ENCODE measurements around the gene KHDRBS2.

Gene KHDRBS2

DNA sequence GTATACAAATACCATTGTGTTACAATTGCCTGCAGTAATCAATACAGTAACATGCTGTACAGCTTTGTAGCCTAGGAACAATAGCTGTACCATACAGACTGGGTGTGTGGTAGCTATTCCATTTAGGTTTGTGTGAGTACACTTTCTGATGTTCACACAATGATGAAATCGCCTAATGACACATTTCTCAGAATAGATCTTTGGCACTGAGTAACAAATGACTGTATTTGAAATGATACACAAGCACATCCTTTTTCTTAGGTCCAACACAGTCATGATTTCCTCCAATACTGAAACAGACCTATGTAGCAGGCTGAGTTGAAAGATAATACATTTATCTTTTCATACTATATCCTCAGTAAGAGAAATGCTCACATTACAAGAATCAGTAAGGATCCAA is 13.9 kb downstream of the KHDRBS2 start:
- TF ChIP-seq, protein P1, sequence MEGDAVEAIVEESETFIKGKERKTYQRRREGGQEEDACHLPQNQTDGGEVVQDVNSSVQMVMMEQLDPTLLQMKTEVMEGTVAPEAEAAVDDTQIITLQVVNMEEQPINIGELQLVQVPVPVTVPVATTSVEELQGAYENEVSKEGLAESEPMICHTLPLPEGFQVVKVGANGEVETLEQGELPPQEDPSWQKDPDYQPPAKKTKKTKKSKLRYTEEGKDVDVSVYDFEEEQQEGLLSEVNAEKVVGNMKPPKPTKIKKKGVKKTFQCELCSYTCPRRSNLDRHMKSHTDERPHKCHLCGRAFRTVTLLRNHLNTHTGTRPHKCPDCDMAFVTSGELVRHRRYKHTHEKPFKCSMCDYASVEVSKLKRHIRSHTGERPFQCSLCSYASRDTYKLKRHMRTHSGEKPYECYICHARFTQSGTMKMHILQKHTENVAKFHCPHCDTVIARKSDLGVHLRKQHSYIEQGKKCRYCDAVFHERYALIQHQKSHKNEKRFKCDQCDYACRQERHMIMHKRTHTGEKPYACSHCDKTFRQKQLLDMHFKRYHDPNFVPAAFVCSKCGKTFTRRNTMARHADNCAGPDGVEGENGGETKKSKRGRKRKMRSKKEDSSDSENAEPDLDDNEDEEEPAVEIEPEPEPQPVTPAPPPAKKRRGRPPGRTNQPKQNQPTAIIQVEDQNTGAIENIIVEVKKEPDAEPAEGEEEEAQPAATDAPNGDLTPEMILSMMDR (IDR thresholded peaks at IDR 0.05; ENCODE audit: insufficient read depth, low read depth, low read length, missing control alignments), result no peak
- H3K4me3 ChIP-seq (ENCODE audit: low read depth, low read length), result no peak overlapping the region

DNA sequence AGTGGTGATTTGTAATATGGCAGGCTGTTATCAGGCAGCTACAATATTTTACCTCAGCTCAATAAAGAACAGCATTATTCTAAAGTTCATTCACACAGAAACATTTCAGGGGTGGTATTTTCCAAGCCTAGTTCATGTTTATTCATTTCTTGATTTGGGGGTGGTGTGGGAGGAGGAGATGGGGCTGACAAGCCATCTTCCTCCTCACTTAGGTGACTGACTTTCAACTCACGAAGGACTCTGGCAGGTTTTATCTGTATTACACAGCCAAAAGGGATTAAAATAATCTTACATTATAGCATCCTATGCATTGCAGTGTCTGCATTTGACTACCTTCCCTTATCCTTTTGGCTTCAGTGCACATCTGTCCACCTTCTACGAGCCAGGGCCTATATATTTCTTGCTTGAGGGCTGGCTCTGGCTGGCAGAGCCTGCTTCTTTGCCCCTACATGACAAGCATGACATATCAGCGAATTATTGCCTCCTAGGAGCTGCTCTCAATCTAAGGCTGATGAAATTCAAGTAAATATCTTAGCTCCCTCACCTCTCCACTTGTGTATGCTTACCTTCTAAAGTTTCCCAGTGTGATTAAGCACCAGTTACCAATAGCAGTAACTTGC is 20.0 kb downstream of the KHDRBS2 start:
- no peak for DNase-seq (ENCODE audit: low read depth)
- no peak overlapping the region for H3K4me3 ChIP-seq (ENCODE audit: low read depth, low read length)
- TF ChIP-seq, protein P1 (IDR thresholded peaks at IDR 0.05; ENCODE audit: insufficient read depth, low read depth, low read length, missing control alignments), result no peak

More for the DNA sequence above, 13.9 kb downstream of the KHDRBS2 start:
- no peak for DNase-seq (ENCODE audit: low read depth)

DNA sequence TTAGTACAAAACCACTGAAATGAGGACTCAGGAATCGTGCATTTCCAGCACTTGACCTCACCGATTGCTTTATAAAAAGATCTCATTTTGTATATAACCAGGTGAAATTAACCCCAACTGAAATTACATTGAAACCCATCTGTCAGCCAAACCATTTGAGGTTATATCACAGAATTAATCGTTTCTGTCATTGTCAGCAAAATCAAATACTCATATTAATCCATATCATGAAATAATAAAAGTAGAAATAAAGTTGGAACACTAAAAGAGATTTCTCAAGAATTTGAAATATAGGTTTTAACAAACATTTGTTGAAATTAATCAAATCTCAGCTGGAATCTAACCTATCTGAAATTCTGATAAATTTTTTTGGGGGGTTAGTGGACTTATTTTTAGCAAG is 23.7 kb downstream of the KHDRBS2 start:
- no peak for DNase-seq (ENCODE audit: low read depth)
- TF ChIP-seq, protein P1 (IDR thresholded peaks at IDR 0.05; ENCODE audit: insufficient read depth, low read depth, low read length, missing control alignments), result no peak
- no peak overlapping the region for H3K4me3 ChIP-seq (ENCODE audit: low read depth, low read length)

DNA sequence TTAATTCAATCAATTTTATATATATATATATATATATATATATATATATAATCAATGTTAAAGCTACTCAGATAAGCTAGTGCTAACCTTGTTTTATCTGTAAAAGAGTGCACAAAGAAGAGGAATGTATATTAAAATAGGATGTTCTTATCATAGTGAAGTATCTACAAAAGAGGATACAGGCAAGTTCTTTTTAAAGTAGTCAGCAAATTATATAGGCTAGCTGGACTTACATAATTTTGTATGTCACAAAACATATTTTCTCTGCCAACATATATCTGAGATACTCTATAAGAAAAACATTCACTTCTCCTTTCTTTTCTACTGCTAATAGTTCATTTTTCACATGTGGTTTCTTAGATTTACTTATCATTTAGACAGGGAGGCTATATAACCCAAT is 39.9 kb downstream of the KHDRBS2 start:
- no peak for DNase-seq (ENCODE audit: low read depth)
- no peak overlapping the region for H3K4me3 ChIP-seq (ENCODE audit: low read depth, low read length)
- TF ChIP-seq, protein P1 (IDR thresholded peaks at IDR 0.05; ENCODE audit: insufficient read depth, low read depth, low read length, missing control alignments), result no peak

DNA sequence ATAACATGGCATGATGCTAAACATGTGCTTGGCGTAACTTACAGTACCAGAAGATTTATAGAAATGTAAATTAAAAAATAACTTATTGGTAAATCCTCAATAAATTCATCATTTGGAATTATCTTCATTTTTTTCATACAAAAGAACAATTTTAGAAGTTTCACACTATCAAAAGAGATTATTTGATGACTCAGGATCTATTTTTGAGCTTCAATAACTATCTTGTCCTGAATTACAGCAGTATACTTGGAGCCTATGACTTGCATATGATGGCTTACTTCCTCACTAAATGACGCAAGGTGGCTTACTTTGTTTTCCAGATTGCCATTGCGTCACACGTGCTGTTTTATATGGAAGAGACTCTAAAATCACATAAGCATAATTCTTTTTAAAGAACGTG is 49.2 kb downstream of the KHDRBS2 start:
- H3K4me3 ChIP-seq (ENCODE audit: low read depth, low read length), result no peak overlapping the region
- DNase-seq (ENCODE audit: low read depth), result no peak
- TF ChIP-seq, protein P1 (IDR thresholded peaks at IDR 0.05; ENCODE audit: insufficient read depth, low read depth, low read length, missing control alignments), result no peak

DNA sequence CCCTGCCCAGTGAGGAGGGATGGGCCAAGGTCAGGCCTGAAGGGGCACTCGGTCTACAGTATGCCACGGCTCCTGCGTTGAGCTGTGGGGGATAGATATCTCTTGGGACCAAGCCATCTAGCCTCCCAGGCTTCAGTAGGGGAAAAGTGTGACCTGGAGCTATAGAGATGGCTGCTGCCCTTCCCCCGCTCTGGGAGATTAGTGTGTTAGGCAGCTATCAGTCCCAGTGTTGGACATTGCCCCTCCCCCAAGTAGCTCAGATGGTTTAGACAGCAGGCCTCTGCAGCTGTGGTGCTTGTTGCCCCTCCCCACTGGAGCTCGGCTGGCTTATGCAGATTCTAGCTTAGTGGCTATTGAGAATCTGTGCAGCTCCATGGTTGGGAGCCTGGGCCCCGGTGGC is 56.8 kb downstream of the KHDRBS2 start:
- TF ChIP-seq, protein P1 (IDR thresholded peaks at IDR 0.05; ENCODE audit: insufficient read depth, low read depth, low read length, missing control alignments), result no peak
- DNase-seq (ENCODE audit: low read depth), result no peak
- H3K4me3 ChIP-seq (ENCODE audit: low read depth, low read length), result no peak overlapping the region

DNA sequence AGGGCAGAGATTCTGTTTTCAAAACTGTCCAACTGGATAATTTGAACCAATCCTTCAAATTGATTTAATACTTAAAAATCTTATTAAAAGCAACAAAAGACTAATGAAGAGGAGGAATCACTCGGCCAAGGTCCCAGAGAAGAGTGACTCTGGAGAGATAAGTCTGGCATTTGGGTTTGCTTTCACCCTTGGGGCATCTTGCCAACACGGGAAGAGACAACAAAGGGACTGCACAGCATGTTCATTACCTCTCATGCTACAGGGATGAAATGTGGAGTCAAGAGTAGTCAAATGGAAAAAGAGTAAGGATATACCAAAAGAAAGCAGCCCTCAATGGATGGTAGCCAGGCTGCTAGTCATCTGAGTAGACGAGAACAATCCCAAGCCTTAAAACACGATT is 68.2 kb downstream of the KHDRBS2 start:
- H3K4me3 ChIP-seq (ENCODE audit: low read depth, low read length), result no peak overlapping the region
- no peak for DNase-seq (ENCODE audit: low read depth)
- TF ChIP-seq, protein P1 (IDR thresholded peaks at IDR 0.05; ENCODE audit: insufficient read depth, low read depth, low read length, missing control alignments), result no peak
